HG02759 (cell line): ENCODE results near the gene HSPB7.
"Not testable (repeated sequence)": the region's sequence is repeated elsewhere in the genome, so short reads cannot be mapped to it uniquely, and the experiment has no call there.

ENCODE experiments used
- ATAC-seq: cut with Tn5 transposase; IDR thresholded peaks from one replicate; pipeline ENCODE4 v1.9.1; 2021; ENCODE audit warnings: mild to moderate bottlenecking, moderate library complexity; ENCODE audit not compliant: unreplicated experiment

The HSPB7 gene

GRCh38 chr1:15983275-15983674 is 34.6 kb downstream of the HSPB7 start:
- no peak for ATAC-seq

GRCh38 chr1:15981679-15982078 is 36.2 kb downstream of the HSPB7 start:
- no peak for ATAC-seq

- not testable (repeated sequence) for ATAC-seq
Measured at GRCh38 chr1:15977947-15978346, 39.9 kb downstream of the HSPB7 start.

GRCh38 chr1:15975805-15976680 is 41.8 kb downstream of the HSPB7 start, which contains the start of gene ZBTB17:
Gene ZBTB17, minus strand, starts transcription at chr1:15976101. Its CDS starts 27,606 bp downstream, at chr1:15948495.
- ATAC-seq: peak; percentile 83

GRCh38 chr1:15975358-15975804 is 42.5 kb downstream of the HSPB7 start:
- ATAC-seq: peak; percentile 59

GRCh38 chr1:15974855-15975254 is 43.0 kb downstream of the HSPB7 start:
- ATAC-seq: peak; percentile 35

GRCh38 chr1:15973772-15974171 is 44.1 kb downstream of the HSPB7 start:
- no peak for ATAC-seq

- ATAC-seq: no peak
Measured at GRCh38 chr1:15972409-15972808, 45.4 kb downstream of the HSPB7 start.

- ATAC-seq: no peak
Measured at GRCh38 chr1:15970911-15971310, 46.9 kb downstream of the HSPB7 start.

GRCh38 chr1:15969321-15969880 is 48.4 kb downstream of the HSPB7 start:
- ATAC-seq: no peak

GRCh38 chr1:15968172-15968571 is 49.7 kb downstream of the HSPB7 start:
- no peak for ATAC-seq

- ATAC-seq: no peak
Measured at GRCh38 chr1:15966956-15967344, 50.9 kb downstream of the HSPB7 start.

- ATAC-seq: peak; percentile 71
Measured at GRCh38 chr1:15966081-15966955, 51.5 kb downstream of the HSPB7 start.

- ATAC-seq: no peak
Measured at GRCh38 chr1:15965228-15965767, 52.5 kb downstream of the HSPB7 start.
